Measurements from ENCODE around the gene NR6A1. TPM values are rescaled to one million over a fixed set of nuclear protein-coding genes. Genes with fewer than 3 reads are reported as not detected.

The NR6A1 gene
- total and polyA plus RNA-seq, 2 experiments from 2014 or later = 0.16 TPM; not detected in 1

GRCh38 chr9:124695280-124695890 lies 75.7 kb downstream of the NR6A1 start:
- Histone ChIP-seq H3K27me3 (replicated peaks; ENCODE audit: insufficient read depth) (no peaks in the 10 kb centered on the region), H3K4me2 (ENCODE audit: unreplicated experiment) (peak overlapping the region; percentile 59), H3K4me3 (no peak overlapping the region), H3K9me2 (ENCODE audit: insufficient read depth) (no peaks in the 10 kb centered on the region), H3K79me2 (ENCODE audit: insufficient read depth) (no peaks in the 10 kb centered on the region), H3F3A (ENCODE audit: insufficient read depth) (peaks cover 51% of the 10 kb centered on the region), H3K27ac (peak overlapping the region; percentile 85), H4K20me1 (ENCODE audit: insufficient read depth) (no peaks in the 10 kb centered on the region), H2AFZ (no peak overlapping the region), H3K9ac (no peak overlapping the region), H3K4me1 (ENCODE audit: insufficient read depth) (peaks cover 46% of the 10 kb centered on the region), H3K36me3 (ENCODE audit: low read depth) (no peaks in the 10 kb centered on the region), H3K9me3 (ENCODE audit: low read depth) (no peaks in the 10 kb centered on the region)
- in situ Hi-C loops (cut with MboI) = no loop called here
- peak; percentile 36 for DNase-seq
- TF ChIP-seq EZH2 (IDR thresholded peaks at IDR 0.05; ENCODE audit: insufficient read depth, poor library complexity, severe bottlenecking) = no peak
- no peak for TF ChIP-seq EZH2phosphoT487 (IDR thresholded peaks at IDR 0.05; ENCODE audit: insufficient read depth, low read depth)
- WGBS, 2 experiments (ENCODE audit: low coverage in 1 of 2, low lambda C conversion rate in 2 of 2, missing lambda C conversion rate in 2 of 2) = 75 to 80% methylated on average over 16 of the region's 16 CpGs

DNA sequence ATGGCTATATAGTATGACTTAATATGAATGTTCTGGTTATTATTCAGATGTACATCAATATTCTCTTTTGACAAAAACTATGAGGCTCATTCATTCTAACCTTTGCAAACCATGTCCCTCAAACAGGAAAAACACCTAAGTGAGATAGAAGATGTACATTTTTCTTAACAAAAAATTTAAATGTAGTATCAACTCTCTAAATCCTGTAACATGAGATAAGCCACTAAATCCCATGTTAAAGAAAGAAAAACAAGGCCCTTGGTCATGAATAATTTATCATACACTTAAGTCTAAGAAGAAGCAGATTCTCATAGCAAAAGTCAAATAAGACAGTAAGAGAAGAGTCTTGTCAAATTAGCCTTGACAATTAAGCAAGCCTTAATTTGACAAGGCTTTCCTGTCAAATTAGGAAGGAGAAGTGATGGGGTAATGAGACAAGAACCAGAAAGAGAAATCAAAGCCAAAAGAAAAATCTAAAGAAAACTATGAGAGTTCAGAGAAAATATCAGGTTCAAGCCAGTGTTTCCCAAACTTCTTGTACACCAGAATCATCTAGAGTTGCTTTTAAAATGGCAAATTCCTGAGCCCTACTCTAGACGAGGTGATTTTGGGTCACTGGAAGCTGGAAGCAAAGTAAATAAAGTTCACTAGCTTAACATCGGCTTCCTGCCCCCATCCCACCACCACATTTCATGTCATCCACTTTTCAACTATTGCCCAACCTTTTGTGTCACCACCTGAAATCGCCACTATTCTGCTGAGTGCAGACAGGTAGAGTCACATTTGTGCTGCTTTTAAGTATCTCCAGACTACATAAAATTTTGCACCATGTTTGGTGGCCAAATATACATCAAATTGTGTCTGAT lies 76.5 kb downstream of the NR6A1 start:
- H3K27me3 ChIP-seq (replicated peaks; ENCODE audit: insufficient read depth) = no peaks in the 10 kb centered on the region
- in situ Hi-C loops (cut with MboI) = no loop called here
- H2AFZ ChIP-seq = no peak overlapping the region
- H3K4me1 ChIP-seq (ENCODE audit: insufficient read depth) = peaks cover 46% of the 10 kb centered on the region
- no peak overlapping the region for H3K4me2 ChIP-seq (ENCODE audit: unreplicated experiment)
- H3K9me3 ChIP-seq (ENCODE audit: low read depth) = no peaks in the 10 kb centered on the region
- H4K20me1 ChIP-seq (ENCODE audit: insufficient read depth) = no peaks in the 10 kb centered on the region
- H3K9me2 ChIP-seq (ENCODE audit: insufficient read depth) = no peaks in the 10 kb centered on the region
- H3K36me3 ChIP-seq (ENCODE audit: low read depth) = no peaks in the 10 kb centered on the region
- peaks cover 51% of the 10 kb centered on the region for H3F3A ChIP-seq (ENCODE audit: insufficient read depth)
- no peaks in the 10 kb centered on the region for H3K79me2 ChIP-seq (ENCODE audit: insufficient read depth)
- no peak for TF ChIP-seq EZH2phosphoT487 (IDR thresholded peaks at IDR 0.05; ENCODE audit: insufficient read depth, low read depth)
- TF ChIP-seq EZH2 (IDR thresholded peaks at IDR 0.05; ENCODE audit: insufficient read depth, poor library complexity, severe bottlenecking) = no peak
- no peak for DNase-seq
- no peak overlapping the region for H3K4me3 ChIP-seq
- H3K9ac ChIP-seq = no peak overlapping the region
- WGBS, 2 experiments (ENCODE audit: low coverage in 1 of 2, low lambda C conversion rate in 2 of 2, missing lambda C conversion rate in 2 of 2) = 96 to 98% methylated on average over 3 of the region's 3 CpGs
- peak overlapping the region; percentile 85 for H3K27ac ChIP-seq

DNA sequence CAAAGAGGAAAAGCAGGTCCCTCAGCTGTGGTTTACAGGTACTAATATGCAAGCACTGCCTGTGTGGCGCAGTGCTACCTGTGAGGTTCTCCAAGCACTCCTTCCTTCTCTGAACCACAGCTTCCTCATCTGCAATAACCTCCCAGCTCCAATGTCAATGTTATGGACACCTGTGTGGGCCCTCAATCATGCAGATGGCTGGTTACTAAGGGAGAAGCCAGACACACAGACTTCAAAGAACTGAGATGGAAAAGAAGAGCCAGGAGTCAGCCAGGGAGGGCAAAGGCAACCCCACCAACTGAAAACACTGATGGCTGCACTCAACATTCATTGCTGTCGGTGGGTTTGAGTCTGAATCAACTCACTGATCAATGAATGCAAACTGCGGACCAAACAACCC lies 77.7 kb downstream of the NR6A1 start:
- Histone ChIP-seq H3F3A (ENCODE audit: insufficient read depth) (peaks cover 43% of the 10 kb centered on the region), H3K4me3 (no peak overlapping the region), H3K9me2 (ENCODE audit: insufficient read depth) (no peaks in the 10 kb centered on the region), H3K27ac (no peak overlapping the region), H3K79me2 (ENCODE audit: insufficient read depth) (no peaks in the 10 kb centered on the region), H3K27me3 (replicated peaks; ENCODE audit: insufficient read depth) (no peaks in the 10 kb centered on the region), H3K9ac (no peak overlapping the region), H3K4me1 (ENCODE audit: insufficient read depth) (peaks cover 37% of the 10 kb centered on the region), H3K4me2 (ENCODE audit: unreplicated experiment) (no peak overlapping the region), H2AFZ (no peak overlapping the region), H3K36me3 (ENCODE audit: low read depth) (no peaks in the 10 kb centered on the region), H4K20me1 (ENCODE audit: insufficient read depth) (no peaks in the 10 kb centered on the region), H3K9me3 (ENCODE audit: low read depth) (no peaks in the 10 kb centered on the region)
- TF ChIP-seq EZH2 (IDR thresholded peaks at IDR 0.05; ENCODE audit: insufficient read depth, poor library complexity, severe bottlenecking) (no peak), EZH2phosphoT487 (IDR thresholded peaks at IDR 0.05; ENCODE audit: insufficient read depth, low read depth) (no peak)
- in situ Hi-C loops (cut with MboI) = no loop called here
- 93 to 97% methylated on average over 3 of the region's 3 CpGs for WGBS, 2 experiments (ENCODE audit: low coverage in 1 of 2, low lambda C conversion rate in 2 of 2, missing lambda C conversion rate in 2 of 2)
- DNase-seq = no peak

DNA sequence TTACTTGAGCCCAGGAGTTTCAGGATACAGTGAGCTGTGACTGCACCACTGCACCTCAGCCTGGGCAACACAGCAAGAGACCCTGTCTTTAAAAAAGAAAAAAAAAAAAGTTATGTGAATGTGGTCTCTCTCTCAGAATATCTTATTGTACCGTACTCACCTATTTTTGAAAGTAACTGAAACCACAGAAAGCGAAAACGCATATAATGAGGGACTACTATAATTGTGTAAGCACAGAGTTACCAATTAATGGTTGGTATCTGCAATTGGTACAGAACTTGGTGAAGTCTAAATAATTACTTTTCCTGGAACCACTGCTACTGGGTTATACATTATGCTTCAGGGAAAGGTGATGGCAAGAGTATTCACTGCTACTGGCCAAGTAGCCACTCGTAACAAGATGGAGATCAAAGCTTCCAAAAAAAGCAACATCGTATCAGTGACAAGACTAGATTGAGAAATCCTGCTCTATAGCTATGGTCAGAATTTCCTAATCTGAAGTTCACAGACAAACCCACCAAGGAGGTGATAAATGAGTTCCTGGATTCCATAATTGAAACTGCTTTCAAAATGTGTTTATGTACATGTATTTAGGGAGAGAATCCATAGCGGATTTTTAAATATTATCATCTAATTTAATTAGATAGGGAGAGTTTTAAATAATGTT lies 82.7 kb downstream of the NR6A1 start:
- no peaks in the 10 kb centered on the region for H3K27me3 ChIP-seq (replicated peaks; ENCODE audit: insufficient read depth)
- no peaks in the 10 kb centered on the region for H3K4me1 ChIP-seq (ENCODE audit: insufficient read depth)
- no peak overlapping the region for H2AFZ ChIP-seq
- no peak overlapping the region for H3K4me2 ChIP-seq (ENCODE audit: unreplicated experiment)
- H3K27ac ChIP-seq = no peak overlapping the region
- no peaks in the 10 kb centered on the region for H3K79me2 ChIP-seq (ENCODE audit: insufficient read depth)
- H4K20me1 ChIP-seq (ENCODE audit: insufficient read depth) = no peaks in the 10 kb centered on the region
- no peak for DNase-seq
- TF ChIP-seq EZH2 (IDR thresholded peaks at IDR 0.05; ENCODE audit: insufficient read depth, poor library complexity, severe bottlenecking) (no peak), EZH2phosphoT487 (IDR thresholded peaks at IDR 0.05; ENCODE audit: insufficient read depth, low read depth) (no peak)
- 98 to 99% methylated on average over 6 of the region's 6 CpGs for WGBS, 2 experiments (ENCODE audit: low coverage in 1 of 2, low lambda C conversion rate in 2 of 2, missing lambda C conversion rate in 2 of 2)
- no peak overlapping the region for H3K9ac ChIP-seq
- H3F3A ChIP-seq (ENCODE audit: insufficient read depth) = no peaks in the 10 kb centered on the region
- in situ Hi-C loops (cut with MboI) = no loop called here
- no peaks in the 10 kb centered on the region for H3K9me2 ChIP-seq (ENCODE audit: insufficient read depth)
- H3K36me3 ChIP-seq (ENCODE audit: low read depth) = no peaks in the 10 kb centered on the region
- no peaks in the 10 kb centered on the region for H3K9me3 ChIP-seq (ENCODE audit: low read depth)
- H3K4me3 ChIP-seq = no peak overlapping the region
